GM21360 (cell line): ENCODE data around the gene FUT7.

Experiments used
- ATAC-seq: cut with Tn5 transposase; IDR thresholded peaks from one replicate; pipeline ENCODE4 v1.9.1; 2021; ENCODE audit warnings: mild to moderate bottlenecking, moderate library complexity; ENCODE audit not compliant: unreplicated experiment

The FUT7 gene

DNA sequence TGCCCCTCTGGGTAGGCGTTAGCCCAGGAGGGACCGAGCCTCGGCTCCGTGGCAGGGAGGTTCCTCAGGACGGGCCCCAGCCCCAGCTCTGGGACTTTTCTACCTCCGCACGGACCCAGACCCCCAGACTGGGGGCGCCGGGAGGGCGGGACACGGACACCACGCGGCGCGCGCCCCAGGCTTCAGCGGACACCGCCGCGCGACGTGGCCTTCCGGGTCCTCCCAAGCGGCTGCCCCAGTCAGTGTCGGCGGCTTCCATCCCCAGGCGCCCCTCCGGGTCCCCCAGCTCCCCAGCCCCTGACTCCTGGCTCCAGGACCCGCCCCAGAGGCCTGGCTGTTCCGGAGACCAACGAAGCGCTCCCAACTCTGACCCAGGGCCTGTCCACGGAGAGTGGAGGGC, 46.0 kb downstream of the FUT7 start:
- no peak for ATAC-seq

- ATAC-seq, result no peak
Observed at GRCh38 chr9:136985027-136985602, 46.8 kb downstream of the FUT7 start.

DNA sequence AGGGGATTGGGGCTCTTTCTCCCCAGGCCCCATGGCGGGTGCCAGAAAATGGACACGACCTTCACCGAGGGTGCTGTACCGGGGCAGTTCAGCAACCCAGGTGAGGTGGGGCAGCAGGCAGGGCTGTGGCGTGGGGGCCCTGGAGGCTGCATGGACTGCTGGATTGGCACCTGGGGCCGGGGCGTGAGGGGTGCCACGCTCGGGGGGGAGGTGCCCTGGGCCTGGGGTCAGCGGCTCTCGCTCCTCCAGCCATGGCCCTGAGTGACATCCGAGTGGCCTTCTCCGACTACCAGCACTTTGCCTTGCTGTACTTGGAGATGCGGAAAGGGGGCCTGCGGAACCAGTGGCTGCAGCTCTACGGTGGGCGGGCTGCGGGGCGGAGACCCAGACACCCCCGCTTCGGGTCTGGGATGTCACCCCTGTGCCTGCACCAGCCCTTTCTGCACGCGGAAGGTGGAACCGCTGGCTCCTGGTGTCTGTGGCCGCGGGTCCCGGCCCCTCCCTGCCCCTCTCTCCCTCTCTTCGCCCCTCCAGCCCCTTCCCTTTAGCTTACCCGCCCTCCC, 47.3 kb downstream of the FUT7 start:
- ATAC-seq, result no peak

GRCh38 chr9:136983656-136984314, 48.1 kb downstream of the FUT7 start:
- no peak for ATAC-seq

- no peak for ATAC-seq
Observed at GRCh38 chr9:136983167-136983566, 48.7 kb downstream of the FUT7 start.

DNA sequence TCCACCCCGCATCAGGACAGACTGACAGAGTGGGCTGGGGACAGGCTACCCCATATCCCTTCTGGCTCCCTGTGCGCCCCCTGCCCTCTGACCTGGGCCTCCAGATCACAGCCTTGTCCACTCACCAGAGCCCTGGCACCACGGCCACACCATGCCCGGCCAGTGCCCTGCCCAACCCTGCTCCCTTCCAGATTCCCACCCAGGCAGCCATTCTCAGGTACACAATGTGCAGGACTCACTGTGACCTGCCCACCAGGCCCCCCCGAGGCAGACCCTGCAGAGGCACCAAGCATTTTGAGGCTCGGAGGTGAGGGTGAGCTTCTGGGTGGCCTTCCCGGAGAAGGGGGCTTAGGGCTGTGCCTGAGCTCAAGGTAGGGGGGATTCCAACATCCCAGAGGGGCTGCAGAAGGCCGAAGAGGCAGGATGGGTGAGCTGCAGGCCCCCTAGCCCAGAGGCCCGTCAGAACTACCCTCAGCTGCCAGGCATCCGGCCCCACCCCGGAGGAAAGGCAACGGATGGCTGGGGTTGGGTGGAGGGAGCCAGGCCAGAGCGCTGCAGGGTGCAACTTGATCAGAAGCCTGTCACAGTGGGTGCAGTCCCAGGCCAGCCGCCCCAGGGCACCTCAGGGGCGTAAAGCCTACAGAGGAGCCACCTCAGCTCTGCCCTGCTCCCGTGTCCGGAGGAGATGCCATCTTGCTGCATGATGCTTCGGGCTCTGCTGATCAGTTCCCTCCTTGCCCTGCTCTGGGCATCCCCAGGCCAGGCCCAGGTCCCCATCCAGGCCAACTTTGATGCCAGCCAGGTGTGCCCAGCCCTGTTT, 49.4 kb downstream of the FUT7 start, which contains the start of gene LCNL1:
Gene LCNL1, plus strand, starts transcription at position 762 of the 820 bp plus-strand sequence. CDS start 594 bp downstream, outside the sequence.
- ATAC-seq, result no peak

DNA sequence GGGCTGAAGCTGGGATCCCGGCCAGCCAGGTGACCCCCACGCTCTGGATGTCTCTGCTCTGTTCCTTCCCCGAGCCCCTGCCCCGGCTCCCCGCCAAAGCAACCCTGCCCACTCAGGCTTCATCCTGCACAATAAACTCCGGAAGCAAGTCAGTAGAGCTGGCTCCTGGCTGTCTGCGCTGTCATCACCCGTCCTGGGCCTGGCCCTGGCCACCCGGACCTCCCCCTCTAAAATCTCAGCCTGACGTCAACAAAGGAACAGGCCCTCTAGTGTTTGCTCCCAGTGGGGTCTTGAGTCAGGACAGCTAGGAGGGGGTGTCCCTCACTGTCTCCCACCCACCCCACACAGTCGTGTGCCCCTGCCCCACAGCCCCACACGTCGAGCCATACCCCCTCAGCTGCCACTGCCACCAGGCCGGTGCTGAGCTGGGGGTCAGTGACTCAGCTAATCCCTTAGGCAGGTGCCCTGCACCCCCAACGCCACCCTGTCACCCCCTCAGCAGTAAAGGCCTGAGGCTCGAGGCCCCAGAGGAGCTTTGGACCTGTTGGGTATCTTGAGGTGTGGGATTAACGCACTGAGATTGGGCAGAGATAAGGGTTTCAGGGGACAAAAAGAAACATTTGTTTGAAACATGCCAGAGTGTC, 50.2 kb downstream of the FUT7 start:
- no peak for ATAC-seq

- no peak for ATAC-seq
Observed at GRCh38 chr9:136980669-136981478, 51.0 kb downstream of the FUT7 start.
